Measurements from ENCODE around the gene CSAD. TPM values are rescaled to one million over a fixed set of nuclear protein-coding genes. Genes with fewer than 3 reads are reported as not detected.

Gene CSAD
- total and polyA plus RNA-seq, 7 experiments from 2014 or later, result 1.3 to 76.3 (median 66.0) TPM

DNA sequence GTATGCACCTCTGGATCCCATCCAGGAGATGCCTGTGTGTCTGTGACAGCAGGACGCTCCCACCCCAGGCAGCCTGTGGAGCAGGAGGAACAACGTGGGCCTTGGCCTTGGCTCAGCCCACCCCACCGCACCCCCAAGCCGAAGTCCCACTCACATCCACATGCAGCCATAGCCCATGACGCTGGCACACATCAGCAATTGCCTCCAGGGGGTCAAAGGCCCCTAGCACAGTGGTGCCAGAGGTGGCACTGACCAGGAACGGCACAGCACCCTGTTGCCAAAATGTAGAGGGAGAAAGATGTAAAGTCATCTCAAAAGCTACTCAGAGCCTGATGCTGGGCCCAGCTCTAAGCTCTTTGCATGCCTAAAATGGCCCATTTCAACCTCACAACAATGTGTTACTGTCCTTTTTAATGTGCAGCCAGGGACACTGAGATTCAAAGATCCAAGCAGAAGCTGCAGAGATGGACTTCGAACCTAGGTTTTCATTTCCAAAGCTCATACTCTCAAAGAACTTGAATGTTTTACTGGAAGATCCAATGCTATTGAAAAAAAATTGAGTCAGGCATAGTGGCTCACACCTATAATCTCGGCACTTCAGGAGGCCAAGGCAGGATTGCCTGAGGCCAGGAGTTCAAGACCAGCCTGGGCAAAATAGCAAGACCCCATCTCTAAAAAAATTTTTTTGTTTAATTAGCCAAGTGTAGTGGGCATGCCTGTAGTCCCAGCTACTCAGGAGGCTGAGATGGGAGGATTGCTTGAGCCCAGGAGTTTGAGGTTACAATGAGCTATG lies 19.4 kb downstream of the CSAD start:
- no peak overlapping the region for H3K4me3 ChIP-seq (ENCODE audit: low read length)
- ATAC-seq (no peak), DNase-seq (no peak)
- intact Hi-C loops (cut with micrococcal nuclease), result no loop called here
- no peak overlapping the region for H3K27ac ChIP-seq (ENCODE audit: low read depth, low read length)
- H3K36me3 Mint-ChIP-seq, result peaks cover 0 to 4% (median 0%) of the 10 kb centered on the region in 5 donors
- no peaks in the 10 kb centered on the region for H3K36me3 ChIP-seq (ENCODE audit: control insufficient read depth in 2 of 3, insufficient read depth in 3 of 3, low read length in 3 of 3)
- H3K27me3 ChIP-seq (ENCODE audit: control insufficient read depth in 2 of 2, insufficient read depth in 2 of 2, low read length in 2 of 2), result no peaks in the 10 kb centered on the region
- no peaks in the 10 kb centered on the region for H3K27me3 Mint-ChIP-seq
- CTCF ChIA-PET, result interaction anchor here (0.7 to 5.4 kb wide), 8 partner anchors 26 to 161 kb away, joined by 3 to 62 read pairs (median 12); partner anchors contain the start of genes AAAS and PFDN5
- no peaks in the 10 kb centered on the region for H3K9me3 Mint-ChIP-seq
- POLR2A ChIA-PET, result interaction anchor here (1.5 kb wide), 2 partner anchors 58 to 133 kb away, joined by 3 to 4 read pairs; partner anchors contain the start of gene PFDN5
- no peaks in the 10 kb centered on the region for H3K9me3 ChIP-seq (ENCODE audit: control insufficient read depth in 2 of 3, low read length in 3 of 3)
- H3K27ac Mint-ChIP-seq, result no peak overlapping the region
- H3K4me1 ChIP-seq (ENCODE audit: control insufficient read depth in 2 of 2, insufficient read depth in 2 of 2, low read length in 2 of 2), result peaks cover 5 to 7% of the 10 kb centered on the region in 2 donors
- no peak overlapping the region for H3K4me3 Mint-ChIP-seq
- H3K4me1 Mint-ChIP-seq, result peaks cover 4 to 12% (median 7%) of the 10 kb centered on the region in 7 donors

DNA sequence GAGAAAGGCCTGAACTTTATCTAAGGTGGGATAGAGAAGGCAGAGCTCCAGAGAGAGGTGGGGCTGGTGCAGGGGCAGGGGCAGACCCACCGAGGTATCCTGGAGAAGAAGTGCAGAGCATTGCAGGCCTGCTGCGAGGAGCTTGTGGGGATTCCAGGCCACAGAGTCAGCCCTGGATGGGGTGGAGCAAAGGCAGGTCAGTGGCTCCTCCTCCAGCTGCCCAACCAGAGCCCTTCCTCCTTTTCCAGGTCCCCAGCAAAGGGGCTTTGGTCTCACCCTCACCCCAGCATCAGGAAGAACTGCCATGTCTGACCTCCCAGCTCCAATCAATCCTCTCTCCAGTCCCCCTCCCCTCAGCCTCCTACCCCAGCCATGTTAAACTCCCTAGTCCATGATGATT lies 20.1 kb downstream of the CSAD start:
- intact Hi-C loops (cut with micrococcal nuclease), result no loop called here
- Mint-ChIP-seq H3K27me3 (no peaks in the 10 kb centered on the region), H3K9me3 (no peaks in the 10 kb centered on the region), H3K27ac (peak overlapping the region in 1 of 9 donors; percentile 26), H3K36me3 (peaks cover 0 to 4% (median 0%) of the 10 kb centered on the region in 5 donors), H3K4me1 (peaks cover 4 to 12% (median 7%) of the 10 kb centered on the region in 7 donors), H3K4me3 (no peak overlapping the region)
- no peaks in the 10 kb centered on the region for H3K27me3 ChIP-seq (ENCODE audit: control insufficient read depth in 2 of 2, insufficient read depth in 2 of 2, low read length in 2 of 2)
- H3K9me3 ChIP-seq (ENCODE audit: control insufficient read depth in 2 of 3, low read length in 3 of 3), result no peaks in the 10 kb centered on the region
- no peak for DNase-seq
- H3K4me1 ChIP-seq (ENCODE audit: control insufficient read depth in 2 of 2, insufficient read depth in 2 of 2, low read length in 2 of 2), result peaks cover 5 to 7% of the 10 kb centered on the region in 2 donors
- H3K36me3 ChIP-seq (ENCODE audit: control insufficient read depth in 2 of 3, insufficient read depth in 3 of 3, low read length in 3 of 3), result no peaks in the 10 kb centered on the region
- ChIA-PET POLR2A (interaction anchor here (1.3 to 2.2 kb wide), 5 partner anchors 12 to 59 kb away, joined by 4 to 7 read pairs (median 4); partner anchors contain the start of genes CSAD, ITGB7 and ZNF740), CTCF (interaction anchor here (0.8 to 5.4 kb wide), 14 partner anchors 9 to 161 kb away, joined by 3 to 62 read pairs (median 10); partner anchors contain the start of genes AAAS, ESPL1 and PFDN5)
- ATAC-seq, result no peak
- no peak overlapping the region for H3K4me3 ChIP-seq (ENCODE audit: low read length)
- H3K27ac ChIP-seq (ENCODE audit: low read depth, low read length), result no peak overlapping the region

DNA sequence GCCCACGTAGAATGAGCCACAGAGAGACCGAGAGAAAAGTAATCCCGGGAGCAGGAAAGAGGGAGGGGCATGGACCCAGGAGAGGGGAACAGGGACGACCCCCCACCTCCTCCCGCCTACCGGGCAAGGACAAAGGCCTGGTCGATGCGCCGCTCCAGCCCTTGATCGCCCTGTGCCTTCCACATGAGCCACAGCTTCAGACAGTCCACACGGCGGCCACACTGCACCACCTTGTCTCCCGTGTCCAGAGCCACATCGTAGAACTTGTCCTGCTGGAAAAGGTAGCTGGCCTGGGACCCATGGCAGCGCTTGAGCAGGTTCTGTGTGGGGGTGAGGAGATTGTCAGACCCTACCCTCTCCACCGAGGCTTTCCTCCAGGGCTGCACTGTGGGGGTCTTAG lies 20.7 kb downstream of the CSAD start:
- intact Hi-C loops (cut with micrococcal nuclease), result loop anchor here (1.0 kb wide), 11 partner anchors 20 to 185 kb away; partner anchors contain the start of genes CSAD (in 2 of the 2), ZNF740 (in 2 of the 2) and ESPL1 (in 1 of the 2)
- Histone ChIP-seq H3K4me1 (ENCODE audit: control insufficient read depth in 2 of 2, insufficient read depth in 2 of 2, low read length in 2 of 2) (peaks cover 5 to 7% of the 10 kb centered on the region in 2 donors), H3K4me3 (ENCODE audit: low read length) (no peak overlapping the region), H3K9me3 (ENCODE audit: control insufficient read depth in 2 of 3, low read length in 3 of 3) (no peaks in the 10 kb centered on the region), H3K27me3 (ENCODE audit: control insufficient read depth in 2 of 2, insufficient read depth in 2 of 2, low read length in 2 of 2) (no peaks in the 10 kb centered on the region), H3K27ac (ENCODE audit: low read depth, low read length) (no peak overlapping the region), H3K36me3 (ENCODE audit: control insufficient read depth in 2 of 3, insufficient read depth in 3 of 3, low read length in 3 of 3) (no peaks in the 10 kb centered on the region)
- DNase-seq, result no peak
- Mint-ChIP-seq H3K27me3 (no peaks in the 10 kb centered on the region), H3K4me1 (peaks cover 4 to 12% (median 7%) of the 10 kb centered on the region in 7 donors), H3K36me3 (peaks cover 0 to 4% (median 0%) of the 10 kb centered on the region in 5 donors), H3K9me3 (no peaks in the 10 kb centered on the region), H3K27ac (peak overlapping the region in 1 of 9 donors; percentile 34), H3K4me3 (no peak overlapping the region)
- ChIA-PET CTCF (interaction anchor here (0.7 to 5.4 kb wide), 31 partner anchors 8 to 666 kb away, joined by 3 to 62 read pairs (median 4); partner anchors contain the start of genes AAAS, CSAD, ESPL1 and PFDN5), POLR2A (interaction anchor here (0.6 to 2.2 kb wide), 12 partner anchors 13 to 349 kb away, joined by 3 to 7 read pairs (median 4); partner anchors contain the start of genes CSAD, ITGB7, MAP3K12 and ZNF740)
- ATAC-seq, result no peak

DNA sequence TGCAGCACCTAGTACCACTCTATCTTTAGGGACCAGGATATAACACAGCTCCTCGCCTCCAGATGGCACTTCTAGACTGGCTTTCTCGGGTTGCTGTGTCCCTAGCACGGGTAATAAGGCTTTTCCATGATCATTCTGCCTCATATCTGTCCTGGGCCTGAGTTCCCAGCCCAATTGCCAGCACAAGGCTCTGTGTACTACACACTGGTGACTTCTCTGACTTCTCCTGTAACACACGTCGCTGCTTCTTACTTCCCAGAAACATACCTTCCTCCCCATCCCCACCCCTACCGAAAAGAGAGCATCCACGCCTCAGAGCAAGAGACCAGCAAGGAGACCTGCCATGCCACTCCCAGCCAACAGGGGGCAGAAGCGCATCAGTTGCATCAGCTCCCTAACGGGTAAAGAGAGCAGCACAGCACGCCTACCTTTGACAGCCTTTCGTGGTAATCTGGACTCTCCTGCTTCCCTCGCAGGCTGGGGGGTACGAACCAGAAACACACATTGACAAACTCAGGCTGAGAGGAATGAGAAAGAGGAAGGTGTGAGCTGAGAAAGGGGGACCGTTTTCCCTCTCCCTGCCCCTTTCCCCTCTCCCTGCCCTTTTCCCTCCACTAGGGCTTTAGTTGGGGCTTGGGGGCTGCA lies 21.4 kb downstream of the CSAD start:
- H3K9me3 ChIP-seq (ENCODE audit: control insufficient read depth in 2 of 3, low read length in 3 of 3), result no peaks in the 10 kb centered on the region
- peaks cover 0 to 4% (median 0%) of the 10 kb centered on the region in 5 donors for H3K36me3 Mint-ChIP-seq
- no peaks in the 10 kb centered on the region for H3K27me3 ChIP-seq (ENCODE audit: control insufficient read depth in 2 of 2, insufficient read depth in 2 of 2, low read length in 2 of 2)
- H3K4me1 ChIP-seq (ENCODE audit: control insufficient read depth in 2 of 2, insufficient read depth in 2 of 2, low read length in 2 of 2), result peaks cover 5 to 7% of the 10 kb centered on the region in 2 donors
- H3K27ac Mint-ChIP-seq, result peak overlapping the region in 6 of 9 donors; percentile 26 to 66 (median 52)
- peaks cover 4 to 12% (median 7%) of the 10 kb centered on the region in 7 donors for H3K4me1 Mint-ChIP-seq
- H3K9me3 Mint-ChIP-seq, result no peaks in the 10 kb centered on the region
- no peaks in the 10 kb centered on the region for H3K27me3 Mint-ChIP-seq
- no peak overlapping the region for H3K27ac ChIP-seq (ENCODE audit: low read depth, low read length)
- ChIA-PET CTCF (interaction anchor here (0.7 to 5.4 kb wide), 29 partner anchors 8 to 604 kb away, joined by 3 to 62 read pairs (median 4); partner anchors contain the start of genes AAAS, CSAD, ESPL1 and PFDN5), POLR2A (interaction anchor here (0.6 to 2.2 kb wide), 12 partner anchors 13 to 349 kb away, joined by 3 to 7 read pairs (median 4); partner anchors contain the start of genes CSAD, ITGB7, MAP3K12 and ZNF740)
- intact Hi-C loops (cut with micrococcal nuclease), result loop anchor here (1.0 kb wide), 11 partner anchors 21 to 186 kb away; partner anchors contain the start of genes CSAD (in 2 of the 2), ZNF740 (in 2 of the 2) and ESPL1 (in 1 of the 2)
- H3K4me3 Mint-ChIP-seq, result peak overlapping the region in 1 of 10 donors; percentile 24
- H3K4me3 ChIP-seq (ENCODE audit: low read length), result no peak overlapping the region
- H3K36me3 ChIP-seq (ENCODE audit: control insufficient read depth in 2 of 3, insufficient read depth in 3 of 3, low read length in 3 of 3), result no peaks in the 10 kb centered on the region
- DNase-seq (peak; percentile 72 to 91 (median 85)), ATAC-seq (peak; percentile 100)

DNA sequence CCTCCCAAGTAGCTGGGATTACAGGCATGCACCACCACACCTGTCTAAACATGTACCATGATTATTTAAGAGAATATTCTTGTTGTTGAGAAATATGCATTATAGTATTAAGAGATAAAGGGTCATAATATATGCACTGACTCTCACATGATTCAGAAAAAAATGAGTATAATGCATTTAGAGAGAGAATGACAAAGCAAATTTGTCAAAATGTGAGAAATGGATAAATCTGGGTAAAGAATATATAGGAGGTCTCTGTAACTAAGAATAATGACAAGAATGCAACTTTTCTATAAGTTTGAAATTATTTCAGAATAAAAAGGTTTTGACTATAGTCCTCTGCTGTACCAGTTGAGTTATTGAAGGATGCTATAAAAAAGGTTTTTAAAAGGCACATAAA lies 28.3 kb downstream of the CSAD start:
- ATAC-seq (no peak), DNase-seq (no peak)
- Histone ChIP-seq H3K27me3 (ENCODE audit: control insufficient read depth in 2 of 2, insufficient read depth in 2 of 2, low read length in 2 of 2) (no peaks in the 10 kb centered on the region), H3K4me1 (ENCODE audit: control insufficient read depth in 2 of 2, insufficient read depth in 2 of 2, low read length in 2 of 2) (no peaks in the 10 kb centered on the region), H3K4me3 (ENCODE audit: low read length) (no peak overlapping the region), H3K9me3 (ENCODE audit: control insufficient read depth in 2 of 3, low read length in 3 of 3) (no peaks in the 10 kb centered on the region), H3K36me3 (ENCODE audit: control insufficient read depth in 2 of 3, insufficient read depth in 3 of 3, low read length in 3 of 3) (no peaks in the 10 kb centered on the region), H3K27ac (ENCODE audit: low read depth, low read length) (no peak overlapping the region)
- ChIA-PET POLR2A (interaction anchor here (1.6 kb wide), 1 partner anchor 73 kb away, joined by 5 read pairs; the partner anchor contains the start of gene SPRYD3), CTCF (no interaction called here)
- H3K27me3 Mint-ChIP-seq, result peaks cover 0 to 7% (median 0%) of the 10 kb centered on the region in 5 donors
- intact Hi-C loops (cut with micrococcal nuclease), result no loop called here
- H3K27ac Mint-ChIP-seq, result no peak overlapping the region
- no peaks in the 10 kb centered on the region for H3K4me1 Mint-ChIP-seq
- H3K4me3 Mint-ChIP-seq, result no peak overlapping the region
- H3K36me3 Mint-ChIP-seq, result peaks cover 0 to 3% (median 0%) of the 10 kb centered on the region in 5 donors
- no peaks in the 10 kb centered on the region for H3K9me3 Mint-ChIP-seq

DNA sequence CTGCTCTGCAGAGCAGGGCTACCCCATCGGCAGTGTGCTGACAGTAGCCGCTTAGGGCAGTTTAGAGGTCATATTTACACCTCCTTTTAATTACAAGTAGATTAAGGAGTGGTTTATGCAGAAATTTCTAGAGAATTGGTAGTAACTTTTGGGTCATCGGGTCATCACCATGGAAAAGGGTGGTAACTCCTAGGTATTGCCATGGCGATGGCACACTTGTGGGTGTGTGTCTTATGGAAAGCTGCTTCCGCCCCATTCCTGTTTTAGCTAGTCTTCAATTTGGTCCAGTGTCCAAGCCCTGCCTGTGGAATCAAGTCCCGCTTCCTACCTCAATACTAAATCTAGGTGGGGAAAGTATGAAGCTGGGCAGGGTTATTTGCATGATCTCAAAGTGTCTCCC lies 29.7 kb downstream of the CSAD start:
- H3K4me3 ChIP-seq (ENCODE audit: low read length), result no peak overlapping the region
- Mint-ChIP-seq H3K27me3 (peaks cover 0 to 10% (median 0%) of the 10 kb centered on the region in 5 donors), H3K27ac (no peak overlapping the region), H3K4me3 (no peak overlapping the region), H3K9me3 (no peaks in the 10 kb centered on the region), H3K36me3 (peaks cover 0 to 3% (median 0%) of the 10 kb centered on the region in 5 donors), H3K4me1 (no peaks in the 10 kb centered on the region)
- ChIA-PET CTCF (interaction anchor here (0.9 kb wide), 1 partner anchor 9 kb away, joined by 3 read pairs; no protein-coding TSS in a partner anchor), POLR2A (no interaction called here)
- H3K4me1 ChIP-seq (ENCODE audit: control insufficient read depth in 2 of 2, insufficient read depth in 2 of 2, low read length in 2 of 2), result no peaks in the 10 kb centered on the region
- intact Hi-C loops (cut with micrococcal nuclease), result no loop called here
- ATAC-seq (no peak), DNase-seq (no peak)
- no peaks in the 10 kb centered on the region for H3K9me3 ChIP-seq (ENCODE audit: control insufficient read depth in 2 of 3, low read length in 3 of 3)
- no peaks in the 10 kb centered on the region for H3K27me3 ChIP-seq (ENCODE audit: control insufficient read depth in 2 of 2, insufficient read depth in 2 of 2, low read length in 2 of 2)
- H3K36me3 ChIP-seq (ENCODE audit: control insufficient read depth in 2 of 3, insufficient read depth in 3 of 3, low read length in 3 of 3), result no peaks in the 10 kb centered on the region
- H3K27ac ChIP-seq (ENCODE audit: low read depth, low read length), result no peak overlapping the region

All from naive thymus-derived CD4-positive, alpha-beta T cell (primary cell).